ENCODE data around the gene TTC32. TPM values are rescaled to one million over a fixed set of nuclear protein-coding genes. Genes with fewer than 3 reads are reported as not detected.

Gene TTC32
- total and polyA plus RNA-seq, 2 of the 4 experiments (the other 2 are of a cell fraction): 1.1 to 3.9 TPM

- no peak overlapping the region for H3K27ac ChIP-seq (ENCODE audit: insufficient read depth, low read length)
- H2AK5ac ChIP-seq (ENCODE audit: low read depth, low read length): no peak overlapping the region
- no peak overlapping the region for H2BK20ac ChIP-seq (ENCODE audit: low read depth, low read length)
- TF ChIP-seq MAFK (IDR thresholded peaks at IDR 0.05; ENCODE audit: low read depth, low read length) (no peak), BHLHE40 (IDR thresholded peaks at IDR 0.05; ENCODE audit: low read depth, low read length) (no peak), MAZ (IDR thresholded peaks at IDR 0.05; ENCODE audit: borderline replicate concordance, low read depth, low read length) (no peak), POLR2A (IDR thresholded peaks at IDR 0.05; ENCODE audit: low read depth, low read length) (no peak), SMC3 (IDR thresholded peaks at IDR 0.05; ENCODE audit: low read depth, low read length) (no peak), CTCF (conservative IDR thresholded peaks at IDR 0.05; ENCODE audit: low read depth, low read length) (no peak)
- no peaks in the 10 kb centered on the region for H4K20me1 ChIP-seq (ENCODE audit: insufficient read depth, low read length)
- H4K5ac ChIP-seq (ENCODE audit: low read depth, low read length): no peak overlapping the region
- H2BK15ac ChIP-seq (ENCODE audit: low read depth, low read length): no peak overlapping the region
- peaks cover 8% of the 10 kb centered on the region for H3K4me1 ChIP-seq (ENCODE audit: control insufficient read depth, insufficient read depth, low read length)
- no peak overlapping the region for H3K18ac ChIP-seq (ENCODE audit: low read depth, low read length)
- H4K8ac ChIP-seq (ENCODE audit: low read depth in 2 of 2, low read length in 2 of 2): no peak overlapping the region
- H3K9me3 ChIP-seq (ENCODE audit: control insufficient read depth, insufficient read depth, low read length): no peaks in the 10 kb centered on the region
- no peak overlapping the region for H3K23ac ChIP-seq (ENCODE audit: low read depth, low read length)
- H3K36me3 ChIP-seq (ENCODE audit: control insufficient read depth, insufficient read depth, low read length): peaks cover 7% of the 10 kb centered on the region
- no peak overlapping the region for H3K4me2 ChIP-seq (ENCODE audit: low read depth, low read length)
- POLR2A ChIA-PET (ENCODE audit: unreplicated experiment): no interaction called here
- no peak overlapping the region for H3K9ac ChIP-seq (ENCODE audit: low read depth, low read length)
- WGBS, 2 experiments (ENCODE audit: extremely low coverage in 2 of 2, insufficient read length in 1 of 2): no CpG with 5 or more reads among the region's 2 CpGs
- no peak overlapping the region for H2BK120ac ChIP-seq (ENCODE audit: low read depth, low read length)
- dilution Hi-C loops (cut with HindIII; ENCODE audit: low sequenced_read_pairs, unreplicated experiment): no loop called here
- no peaks in the 10 kb centered on the region for H3K79me1 ChIP-seq (ENCODE audit: low read depth in 1 of 2, low read length in 2 of 2)
- H3K9me1 ChIP-seq (ENCODE audit: insufficient read depth, low read length): no peaks in the 10 kb centered on the region
- H3K4ac ChIP-seq (ENCODE audit: low read depth, low read length): no peak overlapping the region
- CTCF ChIA-PET: no interaction called here
- no peaks in the 10 kb centered on the region for H3K27me3 ChIP-seq (ENCODE audit: control insufficient read depth, insufficient read depth, low read length)
- BruUV-seq (replicated peaks): no TSS peak
- DNase-seq (no peak), ATAC-seq (ENCODE audit: low read depth) (no peak)
- H2AFZ ChIP-seq (replicated peaks; ENCODE audit: low read length, poor library complexity): no peak overlapping the region
- in situ Hi-C loops (cut with MboI; ENCODE audit: low sequenced_read_pairs): no loop called here
- H2AK9ac ChIP-seq (replicated peaks; ENCODE audit: low read depth, low read length, poor library complexity): no peak overlapping the region
- intact Hi-C loops (cut with micrococcal nuclease): loop anchor here (10.0 kb wide), 1 partner anchor 889 kb away; the partner anchor contains the start of gene LDAH
- no peak overlapping the region for H3K56ac ChIP-seq (ENCODE audit: extremely low read depth, insufficient read depth, low read length)
- H4K91ac ChIP-seq (ENCODE audit: insufficient read depth, low read depth, low read length): no peak overlapping the region
- H3K4me3 ChIP-seq (ENCODE audit: insufficient read depth, low read depth, low read length): no peak overlapping the region
- H3K14ac ChIP-seq (replicated peaks; ENCODE audit: low read depth, low read length): no peak overlapping the region
- H2BK5ac ChIP-seq (ENCODE audit: low read depth, low read length, poor library complexity, severe bottlenecking): no peak overlapping the region
Observed at GRCh38 chr2:19936203-19936602, 34.4 kb upstream of the TTC32 start.

Measured in IMR-90 (cell line).